ENCODE measurements around the gene FBXO2. TPM values are rescaled to one million over a fixed set of nuclear protein-coding genes. Genes with fewer than 3 reads are reported as not detected.
A peak's percentile ranks its signal among the peaks of the same experiment; 100 is the strongest.

The FBXO2 gene
- total RNA-seq, 6 donors from 2014 or later: 8.2 to 18.0 (median 13.8) TPM

DNA sequence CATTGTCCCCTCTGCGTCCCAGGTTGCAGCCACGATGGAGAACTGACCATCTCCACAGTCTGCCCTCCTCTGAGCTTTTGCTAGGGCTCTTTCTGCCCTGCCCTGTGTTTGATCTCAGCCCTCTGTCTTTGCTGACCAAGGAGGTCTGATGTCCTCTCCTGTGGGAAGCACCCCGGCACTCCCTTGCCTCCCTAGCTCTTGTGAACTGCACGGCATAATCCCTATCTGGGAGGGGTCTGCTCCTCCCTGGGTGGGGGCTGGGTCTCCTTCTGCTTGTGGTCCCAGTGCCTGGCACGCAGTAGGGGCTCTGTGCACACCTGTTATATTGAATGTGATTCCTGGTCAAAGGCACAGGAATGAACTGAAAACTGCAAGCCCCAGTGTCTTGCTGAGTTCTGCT, 39.7 kb upstream of the FBXO2 start:
- Histone ChIP-seq H3K27ac (no peak overlapping the region), H3K4me1 (peaks cover 17 to 35% (median 26%) of the 10 kb centered on the region in 4 donors), H3K27me3 (peaks cover 0 to 34% (median 21%) of the 10 kb centered on the region in 4 donors), H3K9me3 (no peaks in the 10 kb centered on the region), H3K36me3 (no peaks in the 10 kb centered on the region), H3K4me3 (no peak overlapping the region)
- ATAC-seq (ENCODE audit: low FRiP score in 2 of 2) (no peak), DNase-seq (no peak)
- TF ChIP-seq EP300 (IDR thresholded peaks at IDR 0.05) (no peak), POLR2A (IDR thresholded peaks at IDR 0.05) (no peak), POLR2AphosphoS5 (IDR thresholded peaks at IDR 0.05) (no peak)
- TF ChIP-seq, protein P1, sequence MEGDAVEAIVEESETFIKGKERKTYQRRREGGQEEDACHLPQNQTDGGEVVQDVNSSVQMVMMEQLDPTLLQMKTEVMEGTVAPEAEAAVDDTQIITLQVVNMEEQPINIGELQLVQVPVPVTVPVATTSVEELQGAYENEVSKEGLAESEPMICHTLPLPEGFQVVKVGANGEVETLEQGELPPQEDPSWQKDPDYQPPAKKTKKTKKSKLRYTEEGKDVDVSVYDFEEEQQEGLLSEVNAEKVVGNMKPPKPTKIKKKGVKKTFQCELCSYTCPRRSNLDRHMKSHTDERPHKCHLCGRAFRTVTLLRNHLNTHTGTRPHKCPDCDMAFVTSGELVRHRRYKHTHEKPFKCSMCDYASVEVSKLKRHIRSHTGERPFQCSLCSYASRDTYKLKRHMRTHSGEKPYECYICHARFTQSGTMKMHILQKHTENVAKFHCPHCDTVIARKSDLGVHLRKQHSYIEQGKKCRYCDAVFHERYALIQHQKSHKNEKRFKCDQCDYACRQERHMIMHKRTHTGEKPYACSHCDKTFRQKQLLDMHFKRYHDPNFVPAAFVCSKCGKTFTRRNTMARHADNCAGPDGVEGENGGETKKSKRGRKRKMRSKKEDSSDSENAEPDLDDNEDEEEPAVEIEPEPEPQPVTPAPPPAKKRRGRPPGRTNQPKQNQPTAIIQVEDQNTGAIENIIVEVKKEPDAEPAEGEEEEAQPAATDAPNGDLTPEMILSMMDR (IDR thresholded peaks at IDR 0.05): no peak
- WGBS, 2 donors: 62 to 76% methylated on average over 5 of the region's 5 CpGs

DNA sequence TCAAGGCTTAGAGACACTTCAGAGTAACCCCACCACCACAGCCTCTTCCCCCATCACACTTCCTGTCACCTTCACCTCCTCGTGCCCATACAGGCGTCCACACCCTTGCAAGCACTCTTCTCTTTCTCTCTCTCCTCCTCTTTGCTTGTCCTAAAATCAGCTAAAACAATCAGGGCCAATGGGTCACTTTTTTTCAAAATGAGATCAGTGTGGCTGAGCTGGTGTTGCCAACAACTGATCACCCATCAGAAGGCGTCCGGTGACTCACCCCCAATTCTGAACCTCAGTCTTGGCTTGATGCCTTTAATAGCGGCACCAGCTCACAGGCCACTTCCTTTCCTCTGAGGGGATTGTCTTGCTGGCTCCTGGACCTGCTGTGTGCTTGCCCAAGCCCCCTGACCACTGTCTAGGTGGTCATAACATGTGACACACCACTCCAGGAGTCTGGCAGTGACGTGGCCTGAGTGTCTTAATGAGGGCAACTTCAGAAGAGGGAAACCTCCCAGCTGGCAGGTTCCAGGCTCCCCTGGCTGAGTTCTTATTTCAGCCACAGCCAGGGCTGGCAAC, 38.9 kb upstream of the FBXO2 start:
- H3K9me3 ChIP-seq: no peaks in the 10 kb centered on the region
- ATAC-seq (ENCODE audit: low FRiP score in 2 of 2): peak in 1 of 2 donors; percentile 62
- no peak overlapping the region for H3K27ac ChIP-seq
- H3K4me1 ChIP-seq: peaks cover 17 to 35% (median 26%) of the 10 kb centered on the region in 4 donors
- H3K4me3 ChIP-seq: no peak overlapping the region
- TF ChIP-seq EP300 (IDR thresholded peaks at IDR 0.05) (no peak), POLR2AphosphoS5 (IDR thresholded peaks at IDR 0.05) (no peak), POLR2A (IDR thresholded peaks at IDR 0.05) (no peak)
- TF ChIP-seq, protein P1 (IDR thresholded peaks at IDR 0.05): no peak
- H3K36me3 ChIP-seq: no peaks in the 10 kb centered on the region
- H3K27me3 ChIP-seq: peaks cover 0 to 39% (median 21%) of the 10 kb centered on the region in 4 donors
- WGBS, 2 donors: 6 to 10% methylated on average over 6 of the region's 6 CpGs
- no peak for DNase-seq

DNA sequence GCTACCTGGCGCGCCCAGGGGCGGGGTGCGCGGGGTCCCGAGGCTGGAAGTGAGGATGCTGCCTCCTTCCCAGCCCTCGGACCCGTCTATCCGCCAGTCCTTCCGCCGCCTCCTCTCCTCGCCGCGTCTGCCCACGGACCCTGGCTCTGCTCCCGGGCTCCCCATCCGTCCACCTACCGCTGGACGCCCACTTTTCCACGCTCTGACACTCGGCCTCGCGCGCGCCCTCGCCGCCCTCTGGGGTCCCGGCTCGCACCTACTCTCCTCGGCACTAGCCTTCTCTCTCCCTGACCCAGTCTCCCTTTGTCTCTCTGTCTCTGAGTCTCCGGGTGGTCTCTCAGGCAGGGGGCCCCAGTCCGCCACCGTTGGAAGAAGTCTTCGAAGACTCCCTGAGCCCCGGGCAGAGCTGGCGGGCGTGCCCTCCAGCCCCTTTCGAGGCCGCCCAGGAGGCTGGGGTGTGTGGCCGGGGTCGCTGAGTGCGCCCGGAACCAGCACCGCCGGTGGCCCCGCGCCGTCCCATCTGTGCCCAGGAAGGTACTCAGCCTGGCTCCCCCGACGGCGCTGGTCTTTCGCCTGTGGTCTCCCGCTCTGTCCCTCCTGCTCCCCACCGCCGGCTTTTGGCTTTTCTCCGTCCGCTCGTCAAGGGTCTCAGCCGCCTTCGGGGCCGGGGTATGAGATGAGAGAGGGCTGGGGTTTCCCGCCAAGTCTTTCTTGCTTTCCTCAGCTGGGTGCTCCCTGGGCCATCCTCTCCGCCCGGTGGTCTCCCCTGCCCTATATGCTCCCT, 37.9 kb upstream of the FBXO2 start:
- Histone ChIP-seq H3K9me3 (no peaks in the 10 kb centered on the region), H3K4me1 (peaks cover 17 to 35% (median 26%) of the 10 kb centered on the region in 4 donors), H3K4me3 (peak overlapping the region in 3 of 4 donors; percentile 29 to 36 (median 32)), H3K27ac (no peak overlapping the region), H3K36me3 (no peaks in the 10 kb centered on the region), H3K27me3 (peaks cover 0 to 39% (median 21%) of the 10 kb centered on the region in 4 donors)
- no peak for TF ChIP-seq POLR2AphosphoS5 (IDR thresholded peaks at IDR 0.05)
- TF ChIP-seq, protein P1 (IDR thresholded peaks at IDR 0.05): no peak
- TF ChIP-seq EP300 (IDR thresholded peaks at IDR 0.05): no peak
- no peak for TF ChIP-seq POLR2A (IDR thresholded peaks at IDR 0.05)
- no peak for DNase-seq
- ATAC-seq (ENCODE audit: low FRiP score in 2 of 2): no peak
- 9% methylated on average over 25 to 32 of the region's 64 CpGs for WGBS, 2 donors

DNA sequence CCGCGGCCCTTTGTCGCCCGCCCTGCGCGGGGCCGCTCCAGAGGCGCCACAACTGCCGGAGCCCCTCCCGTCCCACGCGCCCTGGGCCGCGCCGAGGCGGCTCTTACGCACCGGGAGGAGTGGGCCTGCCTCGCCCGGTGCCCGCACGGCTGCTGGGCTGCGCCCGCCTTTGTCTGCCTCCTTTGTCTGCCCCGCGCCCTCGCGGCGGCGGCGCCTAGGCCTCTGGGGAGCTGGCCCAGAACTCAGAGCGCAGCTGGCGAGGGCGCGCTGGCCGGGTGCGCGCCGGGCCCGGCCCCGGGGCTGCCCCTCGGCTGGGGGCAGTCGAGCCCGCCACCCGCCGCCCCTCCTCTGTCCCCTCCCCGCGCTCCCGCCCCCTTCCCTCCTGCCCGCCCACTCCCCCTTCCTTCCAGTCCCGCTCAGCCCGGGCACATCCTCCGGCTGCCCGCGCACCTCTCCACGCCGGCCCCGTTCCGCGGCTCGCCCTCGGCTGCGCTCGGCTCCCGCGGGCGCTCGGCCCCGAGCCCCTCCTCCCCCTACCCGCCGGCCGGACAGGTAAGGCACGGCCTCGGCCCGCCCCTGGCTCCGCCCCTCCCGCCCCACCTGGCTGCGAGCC, 37.2 kb upstream of the FBXO2 start, which contains the start of gene DRAXIN:
TSS of gene DRAXIN (plus strand) at position 409 of the 613 bp plus-strand sequence. CDS start 14,549 bp downstream, outside the sequence.
- TF ChIP-seq POLR2A (IDR thresholded peaks at IDR 0.05): no peak
- no peak for TF ChIP-seq EP300 (IDR thresholded peaks at IDR 0.05)
- ATAC-seq (ENCODE audit: low FRiP score in 2 of 2) (no peak), DNase-seq (peak in 1 of 2 donors; percentile 85)
- peaks cover 0 to 39% (median 21%) of the 10 kb centered on the region in 4 donors for H3K27me3 ChIP-seq
- no peaks in the 10 kb centered on the region for H3K36me3 ChIP-seq
- H3K4me3 ChIP-seq: peak within 1 kb of the TSS in 3 of 4 donors; percentile 29 to 36 (median 32)
- H3K9me3 ChIP-seq: no peaks in the 10 kb centered on the region
- no peak within 1 kb of the TSS for H3K27ac ChIP-seq
- peaks cover 17 to 35% (median 26%) of the 10 kb centered on the region in 4 donors for H3K4me1 ChIP-seq
- WGBS, 2 donors: 0 to 1% methylated on average over 15 to 19 of the region's 78 CpGs

All from upper lobe of left lung (tissue), 6 donors.